SKM-1 treated with dmso at 0.1 percent for 144 hours (cell line): Measurements from ENCODE around the gene HAS3.

Experiments
- DNase-seq: peaks from one replicate; lab custom pipeline; 2025; ENCODE audit not compliant: unreplicated experiment; lab: John Stamatoyannopoulos, UW

HAS3 gene

DNA sequence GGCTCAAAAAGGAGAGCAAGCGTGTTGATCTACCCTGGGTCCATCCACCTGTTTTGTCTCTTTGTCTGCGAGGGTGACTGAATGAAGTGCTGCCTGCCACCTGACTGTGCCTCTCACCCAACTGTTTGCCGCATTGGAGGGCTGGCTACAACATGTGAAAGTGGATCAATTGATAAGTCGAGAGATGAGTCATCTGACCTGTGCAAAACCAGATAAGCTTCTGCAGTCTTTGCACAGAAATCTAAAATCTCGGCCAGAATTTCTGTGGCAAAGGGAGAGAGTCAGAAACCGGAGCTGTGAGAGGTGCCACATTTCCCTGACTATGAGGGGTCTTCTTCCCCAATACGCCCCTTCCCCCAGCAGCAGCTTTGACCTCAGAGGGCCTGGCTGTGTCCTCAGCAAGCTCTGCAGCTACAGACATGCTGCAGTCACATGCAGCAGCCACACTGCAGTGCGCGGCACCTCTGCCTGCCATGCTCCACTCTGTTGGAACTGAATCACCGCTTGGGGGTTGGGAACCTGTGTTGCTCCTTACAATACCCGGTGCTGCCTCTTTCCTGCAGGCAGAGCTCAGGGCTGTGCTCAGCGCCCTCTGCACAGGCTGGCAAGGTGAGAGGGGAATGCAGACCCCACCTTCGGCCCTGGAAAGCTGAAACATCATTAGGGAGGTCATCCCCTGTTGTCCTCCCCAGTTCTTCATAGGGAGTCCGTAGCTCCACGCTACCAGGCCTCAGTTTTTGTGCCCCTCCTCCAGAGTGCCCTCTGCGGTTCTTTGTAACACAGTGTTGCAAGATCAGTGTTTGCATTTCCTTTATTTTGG lies 16.2 kb upstream of the HAS3 start:
- no peak for DNase-seq

GRCh38 chr16:69093974-69094373 lies 11.5 kb upstream of the HAS3 start:
- no peak for DNase-seq

GRCh38 chr16:69094501-69094900 lies 11.0 kb upstream of the HAS3 start:
- no peak for DNase-seq

DNA sequence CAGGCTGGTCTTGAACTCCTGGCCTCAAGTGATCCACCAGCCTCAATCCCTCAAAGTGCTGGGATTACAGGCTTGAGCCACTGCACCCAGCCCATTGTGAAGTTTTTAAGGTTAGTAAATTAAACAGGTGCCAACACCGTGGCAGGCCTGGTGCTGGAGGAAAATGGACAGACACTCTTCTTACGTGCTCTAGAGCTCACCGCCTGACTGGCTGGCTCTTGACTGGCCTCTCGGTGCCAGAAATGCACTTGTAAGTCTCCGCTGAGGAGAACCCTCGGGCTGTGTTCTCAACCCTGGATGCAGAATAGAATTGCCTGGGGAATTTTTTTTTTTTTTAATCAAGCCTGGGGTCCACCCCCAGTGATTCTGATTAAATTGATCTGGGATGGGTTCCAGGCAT lies 10.3 kb upstream of the HAS3 start:
- no peak for DNase-seq

GRCh38 chr16:69100071-69100691 lies 5.3 kb upstream of the HAS3 start:
- no peak for DNase-seq

DNA sequence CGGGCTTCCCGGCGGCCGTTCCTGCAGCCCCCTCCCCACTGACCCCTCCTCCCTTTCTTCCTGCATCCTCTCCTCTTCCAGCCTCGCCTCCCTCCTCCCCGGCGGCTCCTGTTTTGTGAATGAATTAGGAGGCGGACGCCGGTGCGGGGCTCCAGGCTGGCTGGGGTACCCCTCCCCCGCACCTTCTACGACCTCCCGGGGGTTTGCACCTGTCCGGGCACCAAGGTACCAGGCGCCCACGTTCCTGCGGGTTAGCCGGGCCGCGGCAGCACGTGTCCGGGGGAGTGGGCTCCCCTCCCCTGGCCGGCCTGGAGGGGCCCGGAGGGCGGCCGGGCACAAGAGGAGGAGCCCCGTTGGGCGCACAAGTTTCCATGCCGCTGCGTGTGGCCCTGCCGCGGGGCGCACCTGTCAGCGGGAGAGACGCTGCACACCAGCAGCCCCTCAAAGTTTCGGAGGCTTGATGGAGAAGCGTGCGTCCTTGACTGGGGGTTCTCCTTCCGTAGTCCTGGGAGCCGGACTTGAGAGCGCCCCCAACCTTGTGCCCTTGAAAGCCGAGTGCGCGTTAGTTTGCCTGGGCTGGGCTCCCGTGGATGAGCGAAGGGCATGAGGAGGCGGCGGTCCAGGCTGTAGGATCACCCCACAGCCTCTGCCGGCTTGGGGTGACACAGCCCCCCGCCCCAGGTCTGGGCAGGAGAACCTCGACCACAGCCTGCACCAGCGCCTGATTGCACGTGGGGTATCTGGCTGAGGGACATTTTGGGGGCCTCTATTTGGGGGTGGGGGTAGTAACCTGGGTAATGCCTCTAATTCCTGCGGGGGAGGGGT lies 1.2 kb downstream of the HAS3 start:
- DNase-seq: no peak

DNA sequence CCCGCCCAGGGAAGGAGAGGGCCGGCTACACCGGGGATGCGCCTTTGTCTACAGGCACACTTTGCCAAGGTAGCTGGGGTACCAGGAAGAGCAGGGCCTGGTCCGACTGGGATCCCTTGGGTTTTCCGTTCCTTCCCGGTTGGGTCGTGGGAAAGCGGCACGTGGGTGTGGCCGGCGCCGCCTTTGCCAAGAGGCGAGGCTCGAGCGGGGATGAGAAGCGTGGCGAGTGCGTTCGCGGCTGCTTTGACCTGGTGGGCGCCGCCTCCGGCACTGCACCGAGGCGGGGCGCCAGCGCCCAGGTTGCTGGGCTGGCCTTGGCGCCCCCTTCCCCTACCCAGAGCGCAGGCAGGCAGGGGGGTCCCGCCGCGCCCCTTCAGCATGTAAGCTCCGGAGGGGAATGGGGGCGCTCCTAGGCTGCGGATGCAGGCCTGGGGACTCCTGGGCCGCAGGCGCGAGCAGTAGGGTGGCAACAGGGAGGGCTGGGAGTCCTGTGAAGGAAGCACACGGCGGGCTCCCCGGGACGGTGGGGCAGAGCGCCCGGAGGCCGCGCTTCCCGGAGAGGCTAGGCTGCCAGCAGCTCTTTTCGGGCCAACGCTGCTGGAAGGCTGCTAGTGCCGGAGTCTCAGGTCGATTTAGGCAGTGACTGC lies 2.0 kb downstream of the HAS3 start:
- no peak for DNase-seq

- no peak for DNase-seq
Observed at GRCh38 chr16:69108064-69108904, 2.8 kb downstream of the HAS3 start.

GRCh38 chr16:69108905-69109252 lies 3.4 kb downstream of the HAS3 start:
- no peak for DNase-seq

DNA sequence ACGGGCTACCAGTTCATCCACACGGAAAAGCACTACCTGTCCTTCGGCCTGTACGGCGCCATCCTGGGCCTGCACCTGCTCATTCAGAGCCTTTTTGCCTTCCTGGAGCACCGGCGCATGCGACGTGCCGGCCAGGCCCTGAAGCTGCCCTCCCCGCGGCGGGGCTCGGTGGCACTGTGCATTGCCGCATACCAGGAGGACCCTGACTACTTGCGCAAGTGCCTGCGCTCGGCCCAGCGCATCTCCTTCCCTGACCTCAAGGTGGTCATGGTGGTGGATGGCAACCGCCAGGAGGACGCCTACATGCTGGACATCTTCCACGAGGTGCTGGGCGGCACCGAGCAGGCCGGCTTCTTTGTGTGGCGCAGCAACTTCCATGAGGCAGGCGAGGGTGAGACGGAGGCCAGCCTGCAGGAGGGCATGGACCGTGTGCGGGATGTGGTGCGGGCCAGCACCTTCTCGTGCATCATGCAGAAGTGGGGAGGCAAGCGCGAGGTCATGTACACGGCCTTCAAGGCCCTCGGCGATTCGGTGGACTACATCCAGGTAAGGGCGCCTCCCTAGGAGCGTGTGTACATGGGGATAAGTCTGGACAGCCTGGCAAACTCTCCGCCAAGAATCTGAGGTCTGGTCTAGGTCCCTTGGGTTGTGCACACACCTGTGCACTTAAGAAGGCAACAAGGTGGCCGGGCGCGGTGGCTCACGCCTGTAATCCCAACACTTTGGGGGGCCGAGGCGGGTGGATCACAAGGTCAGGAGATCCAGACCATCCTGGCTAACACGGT lies 4.2 kb downstream of the HAS3 start:
- no peak for DNase-seq

GRCh38 chr16:69110406-69110805 lies 5.0 kb downstream of the HAS3 start:
- no peak for DNase-seq

GRCh38 chr16:69111216-69111875 lies 5.9 kb downstream of the HAS3 start:
- no peak for DNase-seq

DNA sequence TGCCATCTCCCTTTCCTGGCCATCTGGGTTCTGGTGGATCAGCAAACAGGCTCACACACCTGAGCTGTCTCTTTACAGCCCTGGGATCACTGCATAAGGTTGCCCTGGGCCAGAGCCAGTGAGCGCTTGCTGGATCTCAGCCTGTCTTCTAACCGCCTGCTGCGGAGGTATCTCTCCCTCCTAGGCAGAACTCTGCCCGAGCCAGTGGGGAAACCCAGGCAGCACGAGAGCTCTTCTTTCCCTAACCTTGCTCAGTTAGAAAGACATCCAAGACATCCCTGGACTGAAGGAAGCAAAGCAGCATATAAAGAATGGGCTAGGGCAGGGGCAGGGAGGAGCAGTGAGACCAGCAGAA lies 6.4 kb downstream of the HAS3 start:
- DNase-seq: no peak

DNA sequence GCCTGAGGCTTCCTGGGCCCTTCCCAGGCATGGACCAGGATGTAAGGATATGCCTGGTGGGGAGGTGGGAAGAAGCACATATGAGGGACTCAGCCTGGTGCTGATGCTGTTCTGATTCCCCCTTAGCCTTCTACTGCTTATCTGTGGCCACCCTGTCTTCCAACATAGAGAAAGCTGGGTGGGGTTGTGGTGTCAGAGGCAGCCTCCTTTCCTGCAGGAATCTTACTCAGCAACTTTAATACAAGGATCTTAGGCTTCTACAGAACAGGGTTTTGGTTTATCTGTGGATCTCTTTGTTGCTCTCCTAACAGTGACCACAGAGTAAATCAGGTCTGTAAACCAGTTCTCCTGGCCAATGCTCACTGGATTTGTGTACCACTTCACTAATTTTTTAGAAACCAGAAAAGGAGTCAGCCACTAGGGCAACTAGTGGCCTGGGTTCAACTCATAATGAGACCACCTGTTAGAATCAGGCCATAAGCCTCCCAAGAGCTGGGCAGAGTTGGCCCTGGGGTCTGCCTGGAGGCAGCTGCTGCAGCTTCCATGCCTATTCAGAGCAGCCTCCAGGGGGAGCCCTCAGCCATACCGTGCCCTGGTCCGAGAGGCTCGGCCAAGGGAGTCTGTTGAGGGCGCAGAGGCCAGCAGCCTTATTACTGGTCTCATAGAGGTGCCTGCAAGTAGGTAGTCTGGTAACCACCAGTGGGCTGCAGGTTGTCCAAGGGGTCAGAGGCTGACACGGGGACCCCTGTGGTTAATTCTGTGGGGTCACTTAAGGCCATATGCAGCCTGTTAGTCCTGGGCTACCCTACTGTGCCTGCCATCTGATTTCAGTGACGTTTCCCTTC lies 7.1 kb downstream of the HAS3 start:
- DNase-seq: peak; percentile 56

- no peak for DNase-seq
Observed at GRCh38 chr16:69113216-69113615, 7.8 kb downstream of the HAS3 start.

- no peak for DNase-seq
Observed at GRCh38 chr16:69114346-69114975, 9.0 kb downstream of the HAS3 start.

GRCh38 chr16:69114976-69115355 lies 9.5 kb downstream of the HAS3 start:
- DNase-seq: no peak

DNA sequence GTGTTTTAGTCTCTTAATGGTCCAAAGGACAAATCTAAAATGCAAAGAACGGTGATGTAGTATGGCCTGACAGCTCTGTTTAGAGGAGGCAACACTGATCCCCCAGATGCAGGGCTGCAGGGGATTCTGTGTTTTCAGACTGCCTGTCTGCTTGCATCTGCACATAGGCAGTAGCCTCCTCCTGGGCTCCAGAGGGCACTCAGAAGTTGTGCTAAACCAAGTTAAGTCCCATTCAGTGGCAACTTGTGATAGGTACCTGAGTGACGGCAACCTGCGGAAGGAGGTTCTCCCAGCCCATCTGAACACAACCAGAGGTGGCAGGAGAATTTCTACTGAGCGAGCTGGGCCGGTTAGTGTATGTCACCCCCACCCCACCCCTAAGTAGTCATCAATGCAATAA lies 9.9 kb downstream of the HAS3 start:
- DNase-seq: no peak
